HG03378 (cell line): ENCODE data around the gene PIP4P1.
A peak's percentile ranks its signal among the peaks of the same experiment; 100 is the strongest.
"Not testable (repeated sequence)": the region's sequence is repeated elsewhere in the genome, so short reads cannot be mapped to it uniquely, and the experiment has no call there.

ENCODE experiments used
- ATAC-seq: cut with Tn5 transposase; IDR thresholded peaks from one replicate; pipeline ENCODE4 v1.9.1; 2021; ENCODE audit warnings: mild to moderate bottlenecking, moderate library complexity; ENCODE audit not compliant: unreplicated experiment

The PIP4P1 gene

GRCh38 chr14:20461225-20462141, at the start of gene PIP4P1:
TSS of gene PIP4P1 (minus strand) at chr14:20461434. CDS start at chr14:20461325, 109 bp downstream.
- ATAC-seq: peak; percentile 95

DNA sequence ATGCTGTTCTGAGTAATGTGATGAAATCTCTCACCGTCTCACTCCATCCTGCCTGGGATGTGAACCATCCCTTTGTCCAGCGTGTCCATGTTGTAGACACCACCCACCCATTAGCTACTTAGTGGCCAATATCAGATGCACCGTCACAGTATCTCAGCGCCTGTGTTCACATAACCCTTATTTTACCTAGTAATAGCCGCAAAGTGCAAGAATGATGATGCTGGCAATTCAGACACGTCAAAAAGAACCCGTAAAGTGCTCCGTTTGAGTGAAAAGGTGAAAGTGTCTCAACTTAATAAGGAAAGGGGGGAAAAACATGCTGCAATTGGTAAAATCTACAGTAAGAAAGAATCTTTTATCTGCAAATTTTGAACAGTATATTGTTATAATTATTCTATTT, 47.1 kb upstream of the PIP4P1 start:
- ATAC-seq: no peak

DNA sequence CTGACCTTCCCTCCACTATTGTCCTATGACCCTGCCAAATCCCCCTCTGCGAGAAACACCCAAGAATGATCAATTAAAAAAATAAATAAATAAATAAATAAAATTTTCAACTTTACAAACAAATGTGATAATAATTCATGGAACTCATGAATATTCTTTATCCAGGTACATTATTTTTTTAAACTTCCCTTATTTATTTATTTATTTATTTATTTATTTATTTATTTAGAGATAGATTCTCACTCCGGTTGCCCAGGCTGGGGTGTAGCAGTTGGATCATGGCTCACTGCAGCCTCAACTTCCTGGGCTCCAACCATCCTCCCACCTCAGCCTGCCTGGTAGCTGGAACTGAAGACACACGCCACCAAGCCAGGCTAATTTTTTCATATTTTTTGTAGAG, 46.3 kb upstream of the PIP4P1 start:
- ATAC-seq: not testable (repeated sequence)

DNA sequence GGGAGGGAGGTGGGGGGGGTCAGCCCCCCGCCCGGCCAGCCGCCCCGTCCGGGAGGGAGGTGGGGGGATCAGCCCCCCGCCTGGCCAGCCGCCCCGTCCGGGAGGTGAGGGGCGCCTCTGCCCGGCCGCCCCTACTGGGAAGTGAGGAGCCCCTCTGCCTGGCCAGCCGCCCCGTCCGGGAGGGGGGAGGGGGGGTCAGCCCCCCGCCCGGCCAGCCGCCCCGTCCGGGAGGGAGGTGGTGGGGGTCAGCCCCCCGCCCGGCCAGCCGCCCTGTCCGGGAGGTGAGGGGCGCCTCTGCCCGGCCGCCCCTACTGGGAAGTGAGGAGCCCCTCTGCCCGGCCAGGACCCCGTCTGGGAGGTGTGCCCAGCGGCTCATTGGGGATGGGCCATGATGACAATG, 45.5 kb upstream of the PIP4P1 start:
- not testable (repeated sequence) for ATAC-seq

DNA sequence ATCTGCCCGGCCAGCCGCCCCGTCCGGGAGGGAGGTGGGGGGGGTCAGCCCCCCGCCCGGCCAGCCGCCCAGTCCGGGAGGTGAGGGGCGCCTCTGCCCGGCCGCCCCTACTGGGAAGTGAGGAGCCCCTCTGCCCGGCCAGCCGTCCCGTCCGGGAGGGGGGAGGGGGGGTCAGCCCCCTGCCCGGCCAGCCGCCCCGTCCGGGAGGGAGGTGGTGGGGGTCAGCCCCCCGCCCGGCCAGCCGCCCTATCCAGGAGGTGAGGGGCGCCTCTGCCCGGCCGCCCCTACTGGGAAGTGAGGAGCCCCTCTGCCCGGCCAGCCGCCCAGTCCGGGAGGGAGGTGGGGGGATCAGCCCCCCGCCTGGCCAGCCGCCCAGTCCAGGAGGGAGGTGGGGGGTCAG, 45.0 kb upstream of the PIP4P1 start:
- not testable (repeated sequence) for ATAC-seq

GRCh38 chr14:20503898-20504297, 42.7 kb upstream of the PIP4P1 start:
- no peak for ATAC-seq

- ATAC-seq: no peak
Observed at GRCh38 chr14:20501346-20501745, 40.1 kb upstream of the PIP4P1 start.

- no peak for ATAC-seq
Observed at GRCh38 chr14:20499881-20500280, 38.6 kb upstream of the PIP4P1 start.

DNA sequence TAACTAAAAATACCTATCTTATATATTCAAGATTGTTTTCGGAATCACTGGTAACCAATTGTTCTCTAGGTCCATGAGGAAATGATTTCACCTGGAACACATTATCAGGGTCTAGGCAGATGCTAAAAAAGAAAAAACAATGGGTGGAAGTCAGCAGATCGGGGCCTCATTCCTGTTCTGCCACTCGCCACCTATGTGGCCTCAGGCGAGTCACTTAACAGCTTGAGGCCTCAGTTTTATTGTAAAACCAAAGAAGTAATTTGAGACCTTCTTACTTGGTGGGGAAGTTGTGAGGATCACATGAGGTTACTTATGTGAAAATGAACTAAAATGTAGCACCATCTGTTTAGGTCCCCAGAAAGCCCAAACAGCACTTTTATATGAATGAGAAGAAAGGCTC, 37.9 kb upstream of the PIP4P1 start:
- ATAC-seq: no peak

DNA sequence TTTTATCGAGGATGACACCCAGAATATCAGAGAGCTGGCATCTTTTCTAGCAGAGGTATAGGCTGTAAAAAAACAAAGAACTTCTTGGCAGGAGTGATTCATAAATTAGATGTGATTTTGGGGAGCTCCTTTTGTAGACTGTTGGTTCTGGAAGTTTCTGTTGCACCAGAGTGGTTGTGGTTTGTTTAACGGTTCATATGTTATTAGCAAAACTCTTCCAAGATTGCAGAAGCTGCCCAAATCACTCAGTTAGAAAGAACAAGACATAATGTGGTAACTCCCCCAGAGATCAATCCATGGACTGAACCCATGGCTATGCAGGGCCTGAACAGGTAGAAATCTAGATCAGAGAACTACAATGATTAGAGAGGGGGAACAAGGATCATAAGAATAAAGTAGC, 37.4 kb upstream of the PIP4P1 start:
- ATAC-seq: no peak

DNA sequence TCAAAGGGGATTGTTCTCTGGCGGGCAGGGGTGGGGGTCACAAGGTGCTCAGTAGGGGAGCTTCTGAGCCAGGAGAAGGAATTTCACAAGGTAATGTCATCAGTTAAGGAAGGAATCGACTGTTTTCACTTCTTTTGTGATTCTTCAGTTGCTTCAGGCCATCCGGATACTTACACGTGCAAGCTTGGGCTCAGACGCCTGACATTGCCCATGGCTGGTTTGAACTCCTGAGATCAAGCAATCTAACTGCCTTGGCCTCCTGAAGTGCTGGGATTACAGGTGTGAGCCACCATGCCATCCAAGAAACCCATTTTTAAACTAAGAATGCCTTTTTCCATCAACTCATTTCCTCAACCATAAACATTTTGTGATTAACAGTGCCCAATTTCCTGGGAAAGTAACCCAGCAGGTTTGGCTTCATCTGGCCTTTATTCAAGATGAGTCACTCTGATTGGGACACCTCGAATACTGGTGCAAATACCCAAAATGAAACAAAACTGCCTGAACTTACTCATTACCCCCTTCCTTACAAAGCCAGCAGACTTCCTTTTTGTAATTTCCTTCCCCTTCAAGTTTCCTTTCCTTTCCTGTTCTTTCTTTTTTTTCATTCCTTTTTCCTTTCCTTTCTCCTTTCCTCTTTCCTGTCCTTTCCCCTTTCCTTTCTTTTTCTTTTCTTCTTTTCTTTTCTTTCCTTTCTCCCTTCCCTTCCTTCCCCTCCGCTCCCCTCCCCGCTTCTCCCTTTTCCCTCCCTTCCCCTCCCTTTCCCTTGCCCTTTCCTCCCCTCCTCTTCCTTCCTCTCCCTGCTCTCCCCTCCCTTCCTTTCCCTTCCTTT, 33.9 kb upstream of the PIP4P1 start:
- ATAC-seq: no peak

DNA sequence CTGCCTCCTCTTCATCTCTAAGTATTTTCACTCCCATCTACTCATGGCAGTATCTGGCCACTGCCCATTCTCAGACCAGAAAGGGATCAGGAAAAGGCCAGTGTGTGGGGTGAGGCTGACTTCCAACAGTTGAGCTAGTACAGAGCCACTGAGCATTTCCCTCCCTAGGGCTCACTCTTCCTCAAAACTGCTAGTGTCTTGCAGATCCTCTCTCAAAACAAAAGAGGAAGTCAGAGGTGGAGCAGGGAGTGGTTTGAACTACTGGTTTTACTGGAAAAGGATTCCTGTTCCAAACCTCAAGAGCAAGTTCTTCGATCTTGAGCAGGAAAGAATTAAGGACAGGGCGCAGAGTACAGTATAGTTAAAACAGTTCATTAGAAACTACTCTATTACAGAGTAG, 32.4 kb upstream of the PIP4P1 start:
- ATAC-seq: no peak

DNA sequence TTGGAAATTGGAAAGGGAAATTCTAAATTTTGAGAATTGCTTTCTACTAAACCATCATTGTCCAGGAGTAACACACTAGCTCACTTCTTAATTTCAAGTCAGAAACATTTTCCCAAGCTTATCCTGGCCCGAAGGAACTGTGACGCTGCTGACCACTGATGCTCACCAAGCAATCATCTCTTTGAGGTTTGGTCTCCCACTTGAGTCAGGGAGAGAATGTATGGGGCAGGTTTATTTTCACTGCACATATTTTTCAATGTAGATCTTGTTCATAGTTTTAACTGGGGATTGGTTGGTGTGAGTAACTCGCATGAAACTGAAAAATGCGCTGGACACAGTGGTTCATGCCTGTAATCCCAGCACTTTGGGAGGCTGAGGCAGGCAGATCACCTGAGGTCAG, 31.3 kb upstream of the PIP4P1 start:
- no peak for ATAC-seq

GRCh38 chr14:20490563-20490962, 29.3 kb upstream of the PIP4P1 start:
- ATAC-seq: no peak

GRCh38 chr14:20489093-20489994, 28.1 kb upstream of the PIP4P1 start:
- ATAC-seq: no peak

DNA sequence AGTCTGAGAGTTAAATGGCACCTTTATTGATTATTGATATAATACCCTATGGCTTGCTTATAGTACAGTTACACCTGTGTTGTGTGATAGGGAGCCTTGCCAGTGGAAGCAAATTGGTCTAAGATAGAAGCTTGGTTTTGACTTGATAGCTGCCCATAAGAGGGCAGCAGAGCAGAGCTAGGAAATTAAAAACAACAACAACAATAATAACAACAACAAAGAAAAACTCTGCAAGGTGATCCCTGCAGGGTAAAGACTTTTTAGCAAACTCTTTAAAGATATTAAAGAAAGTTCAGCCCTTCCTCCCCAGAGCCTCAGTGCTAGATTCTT, 26.1 kb upstream of the PIP4P1 start:
- no peak for ATAC-seq

GRCh38 chr14:20486684-20487395, 25.6 kb upstream of the PIP4P1 start:
- ATAC-seq: no peak

- ATAC-seq: no peak
Observed at GRCh38 chr14:20485900-20486299, 24.7 kb upstream of the PIP4P1 start.

DNA sequence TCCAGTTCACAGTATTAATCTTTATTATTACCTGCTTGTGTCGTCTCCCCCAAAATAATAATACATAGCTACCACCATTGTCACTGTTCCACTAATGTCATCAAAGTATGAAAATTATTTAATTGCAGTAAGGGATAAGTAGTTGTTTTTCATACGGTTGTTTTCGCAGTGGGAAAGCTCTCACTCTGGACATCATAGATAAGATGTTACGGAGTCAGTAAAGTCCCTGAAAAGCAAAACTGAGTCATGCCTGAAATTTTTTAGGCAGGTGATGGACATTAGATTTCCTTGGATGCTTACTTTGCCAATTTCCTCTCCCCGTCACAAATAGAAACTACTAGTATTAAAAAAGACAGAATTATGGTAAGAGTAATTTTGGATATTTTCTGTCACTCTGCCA, 21.1 kb upstream of the PIP4P1 start:
- no peak for ATAC-seq

DNA sequence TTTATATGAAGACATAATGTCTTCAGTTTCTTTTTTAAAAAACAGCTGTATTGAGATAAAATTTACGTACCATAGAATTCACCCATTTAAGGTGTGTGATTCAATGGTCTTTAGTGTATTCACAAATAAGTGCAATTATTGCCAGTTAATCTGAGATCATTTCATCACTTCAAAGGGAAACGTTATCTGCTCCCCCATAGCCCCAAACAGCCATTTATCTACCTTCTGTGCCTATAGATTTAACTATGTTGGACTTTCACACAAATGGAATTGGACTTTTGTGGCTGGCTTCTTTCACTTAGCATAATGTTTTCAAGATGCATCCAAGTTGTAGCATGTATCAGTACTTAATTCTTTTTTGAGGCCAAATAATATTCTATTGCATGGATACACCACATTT, 17.7 kb upstream of the PIP4P1 start:
- no peak for ATAC-seq
